NOMO-1 treated with DMSO at 0.1 percent for 48 hours (cell line): ENCODE results near the gene TXNRD1.
A peak's percentile ranks its signal among the peaks of the same experiment; 100 is the strongest.

ENCODE experiments used
- DNase-seq: peaks from one replicate; lab custom pipeline; 2025; ENCODE audit not compliant: unreplicated experiment; lab: John Stamatoyannopoulos, UW

The TXNRD1 gene

GRCh38 chr12:104347374-104348075, 131.9 kb downstream of the TXNRD1 start:
- no peak for DNase-seq

DNA sequence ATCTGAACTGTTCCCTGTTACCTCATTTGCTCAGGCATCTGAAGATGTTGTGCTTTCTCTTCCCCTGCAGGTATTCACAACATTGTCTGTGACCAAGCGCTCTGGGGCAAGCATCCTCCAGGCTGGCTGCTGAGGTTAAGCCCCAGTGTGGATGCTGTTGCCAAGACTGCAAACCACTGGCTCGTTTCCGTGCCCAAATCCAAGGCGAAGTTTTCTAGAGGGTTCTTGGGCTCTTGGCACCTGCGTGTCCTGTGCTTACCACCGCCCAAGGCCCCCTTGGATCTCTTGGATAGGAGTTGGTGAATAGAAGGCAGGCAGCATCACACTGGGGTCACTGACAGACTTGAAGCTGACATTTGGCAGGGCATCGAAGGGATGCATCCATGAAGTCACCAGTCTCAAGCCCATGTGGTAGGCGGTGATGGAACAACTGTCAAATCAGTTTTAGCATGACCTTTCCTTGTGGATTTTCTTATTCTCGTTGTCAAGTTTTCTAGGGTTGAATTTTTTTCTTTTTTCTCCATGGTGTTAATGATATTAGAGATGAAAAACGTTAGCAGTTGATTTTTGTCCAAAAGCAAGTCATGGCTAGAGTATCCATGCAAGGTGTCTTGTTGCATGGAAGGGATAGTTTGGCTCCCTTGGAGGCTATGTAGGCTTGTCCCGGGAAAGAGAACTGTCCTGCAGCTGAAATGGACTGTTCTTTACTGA, 132.9 kb downstream of the TXNRD1 start:
- no peak for DNase-seq

GRCh38 chr12:104348994-104349494, 133.5 kb downstream of the TXNRD1 start:
- no peak for DNase-seq

- no peak for DNase-seq
Observed at GRCh38 chr12:104350211-104351056, 134.9 kb downstream of the TXNRD1 start.

DNA sequence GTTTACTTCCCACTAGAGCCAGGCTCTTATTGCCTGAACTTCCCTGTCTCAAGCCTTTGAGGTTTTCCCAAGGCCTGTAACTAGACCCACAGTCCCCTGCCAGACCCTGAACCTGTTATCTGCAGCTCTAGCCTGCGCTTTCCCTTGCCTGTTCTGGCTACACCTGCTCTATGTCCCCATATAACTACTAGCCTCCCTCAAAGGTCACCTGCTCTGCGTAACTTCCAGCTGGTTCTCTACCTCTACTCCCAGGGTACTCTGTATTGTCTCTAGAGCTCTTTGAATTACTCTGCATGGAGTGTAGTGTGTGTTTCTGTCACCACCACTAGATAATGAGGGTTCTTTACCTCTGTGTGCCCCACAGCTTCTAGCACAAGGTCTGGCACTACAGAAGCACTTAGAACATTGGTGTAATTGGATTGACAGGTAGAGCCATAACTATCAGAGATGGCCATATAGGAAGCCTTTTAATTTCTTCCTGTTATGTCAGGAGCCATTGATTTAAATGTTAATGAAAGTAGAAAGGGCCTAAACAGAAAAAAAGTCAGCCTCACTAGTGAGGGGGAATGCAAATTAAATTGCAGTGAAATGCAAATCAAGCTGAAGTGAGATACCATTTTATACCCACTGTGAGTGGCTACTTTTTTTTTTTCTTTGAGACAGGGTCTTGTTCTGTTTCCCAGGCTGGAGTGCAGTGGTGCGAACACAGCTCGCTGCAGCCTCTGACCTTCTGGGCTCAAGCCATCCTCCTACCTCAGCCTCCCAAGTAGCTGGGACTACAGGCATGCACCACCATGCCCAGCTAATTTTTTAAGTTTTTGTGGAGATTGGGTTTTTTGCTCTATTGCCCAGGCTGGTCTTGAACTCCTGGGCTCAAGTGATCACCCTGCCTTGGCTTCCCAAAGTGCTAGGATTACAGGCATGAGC, 135.7 kb downstream of the TXNRD1 start:
- DNase-seq, result no peak

GRCh38 chr12:104352106-104352713, 136.6 kb downstream of the TXNRD1 start:
- no peak for DNase-seq

DNA sequence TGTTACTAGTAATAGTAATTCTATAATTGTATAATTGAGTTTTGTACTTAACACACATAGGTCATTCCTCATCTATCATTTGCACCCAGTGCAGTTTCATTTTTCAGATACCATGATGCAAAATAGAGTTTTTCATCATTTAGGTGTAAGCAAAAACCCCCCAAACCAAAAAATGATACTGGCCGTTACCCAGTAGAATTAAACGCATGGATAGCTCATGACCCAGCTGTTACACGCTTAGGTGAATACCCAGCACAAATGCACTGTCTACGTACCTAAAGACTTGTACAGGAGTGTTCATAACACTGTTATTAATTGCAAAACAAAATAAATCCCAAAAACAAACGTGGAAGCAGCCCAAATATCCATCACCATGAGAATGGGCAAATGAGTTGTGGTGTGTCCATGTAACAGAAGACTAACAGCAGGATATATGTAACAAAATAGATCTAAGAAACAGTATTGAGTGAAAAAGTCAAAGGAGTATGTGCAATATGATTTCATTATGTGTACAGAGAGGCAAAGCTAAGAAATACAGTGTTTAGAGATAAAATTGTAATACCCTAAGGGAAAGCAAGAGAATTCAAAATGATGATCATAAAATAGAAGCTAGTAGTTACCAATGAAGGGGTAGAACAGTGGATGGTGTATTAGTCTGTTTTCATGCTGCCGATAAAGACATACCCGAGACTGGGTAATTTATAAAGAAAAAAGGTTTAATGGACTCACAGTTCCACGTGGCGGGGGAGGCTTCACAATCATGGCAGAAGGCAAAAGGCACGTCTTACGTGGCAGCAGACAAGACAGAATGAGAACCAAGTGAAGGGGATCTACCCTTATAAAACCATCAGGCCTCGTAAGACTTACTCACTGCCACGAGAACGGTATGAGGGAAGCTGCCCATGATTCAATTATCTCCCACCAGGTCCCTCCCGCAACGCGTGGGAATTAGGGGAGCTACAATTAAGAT, 137.7 kb downstream of the TXNRD1 start:
- no peak for DNase-seq

DNA sequence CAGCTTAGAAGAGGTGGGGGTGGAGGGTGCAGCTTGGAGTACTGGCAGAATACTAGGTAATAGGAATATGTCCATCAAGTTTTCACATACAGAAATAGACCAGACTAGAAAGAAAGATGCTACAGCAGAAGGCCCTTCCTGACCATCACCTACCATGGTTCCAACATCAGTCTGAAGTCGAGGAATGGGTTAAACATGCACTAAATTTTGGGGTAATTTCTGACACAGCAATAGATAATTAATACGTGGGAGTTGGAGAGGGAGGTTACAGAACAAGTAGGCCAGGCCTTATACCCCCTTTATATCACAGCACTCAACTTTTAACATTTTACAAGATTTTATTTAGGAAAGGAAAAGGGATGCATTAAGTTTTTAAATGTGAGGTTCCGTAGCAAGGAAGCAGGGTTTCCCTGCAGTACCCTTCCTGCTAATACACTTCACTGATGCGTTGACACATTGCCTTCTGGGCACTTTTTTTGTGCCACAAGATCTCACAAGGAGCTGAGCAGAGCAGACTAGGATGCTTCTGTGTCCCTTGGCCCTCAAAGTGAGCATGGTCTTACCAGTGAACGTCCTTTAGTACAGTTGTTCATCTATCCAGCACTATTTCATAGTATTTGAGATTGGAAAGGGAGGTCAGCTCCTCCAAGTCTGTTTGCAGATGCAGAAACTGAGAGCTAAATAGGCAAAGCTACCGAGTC, 138.7 kb downstream of the TXNRD1 start:
- no peak for DNase-seq

DNA sequence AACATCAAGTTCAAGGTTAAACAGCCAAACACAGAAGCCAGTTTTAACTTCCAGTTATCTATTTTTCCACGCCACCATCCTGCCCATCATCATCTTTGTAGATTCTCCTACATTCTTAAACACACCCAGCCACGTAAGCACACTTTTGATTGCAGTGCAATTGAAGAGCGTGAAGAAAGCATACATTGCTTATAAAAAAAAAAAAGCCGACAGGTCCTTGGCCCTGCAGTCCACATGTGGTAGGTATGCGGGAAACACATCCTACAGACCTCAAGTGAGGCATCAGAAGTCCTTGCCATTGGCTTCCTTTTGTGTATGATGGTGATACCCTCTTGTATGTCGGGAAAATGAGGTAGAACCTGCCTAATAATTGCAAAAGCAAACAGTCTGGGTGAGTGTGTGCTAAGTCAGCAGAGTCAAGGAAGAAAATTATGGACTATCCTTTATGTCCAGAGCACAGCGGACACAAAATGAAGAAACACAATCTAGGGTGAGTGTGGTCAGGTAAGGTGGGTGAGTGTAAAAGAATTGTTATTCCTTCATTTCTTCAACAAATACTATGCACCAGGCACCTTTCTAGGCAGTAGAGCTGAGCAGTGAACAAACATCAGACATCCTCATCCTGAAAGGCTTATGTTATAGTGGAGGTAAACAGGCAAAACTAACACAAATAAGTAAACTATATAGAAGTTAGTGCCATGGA, 139.4 kb downstream of the TXNRD1 start:
- no peak for DNase-seq

DNA sequence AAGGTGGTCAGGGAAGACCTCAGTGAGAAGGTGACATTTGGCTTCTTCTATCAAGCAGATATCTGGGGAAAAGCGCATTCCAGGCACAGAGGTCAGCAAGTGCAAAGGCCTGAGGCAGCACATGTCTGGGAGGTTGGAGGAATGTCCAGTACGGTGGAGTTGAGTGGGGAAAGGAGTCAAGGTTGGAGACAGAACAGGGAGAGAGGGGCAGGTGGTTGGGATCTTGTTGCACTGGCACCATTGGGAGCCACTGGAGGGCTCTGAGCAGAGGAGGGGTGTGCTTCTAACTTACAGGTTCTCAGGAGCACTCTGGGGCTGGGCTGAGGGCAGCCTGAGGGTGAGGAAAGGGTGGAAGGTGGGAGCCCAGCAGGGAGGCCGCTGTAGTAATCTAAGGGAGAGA, 140.1 kb downstream of the TXNRD1 start:
- DNase-seq, result no peak

DNA sequence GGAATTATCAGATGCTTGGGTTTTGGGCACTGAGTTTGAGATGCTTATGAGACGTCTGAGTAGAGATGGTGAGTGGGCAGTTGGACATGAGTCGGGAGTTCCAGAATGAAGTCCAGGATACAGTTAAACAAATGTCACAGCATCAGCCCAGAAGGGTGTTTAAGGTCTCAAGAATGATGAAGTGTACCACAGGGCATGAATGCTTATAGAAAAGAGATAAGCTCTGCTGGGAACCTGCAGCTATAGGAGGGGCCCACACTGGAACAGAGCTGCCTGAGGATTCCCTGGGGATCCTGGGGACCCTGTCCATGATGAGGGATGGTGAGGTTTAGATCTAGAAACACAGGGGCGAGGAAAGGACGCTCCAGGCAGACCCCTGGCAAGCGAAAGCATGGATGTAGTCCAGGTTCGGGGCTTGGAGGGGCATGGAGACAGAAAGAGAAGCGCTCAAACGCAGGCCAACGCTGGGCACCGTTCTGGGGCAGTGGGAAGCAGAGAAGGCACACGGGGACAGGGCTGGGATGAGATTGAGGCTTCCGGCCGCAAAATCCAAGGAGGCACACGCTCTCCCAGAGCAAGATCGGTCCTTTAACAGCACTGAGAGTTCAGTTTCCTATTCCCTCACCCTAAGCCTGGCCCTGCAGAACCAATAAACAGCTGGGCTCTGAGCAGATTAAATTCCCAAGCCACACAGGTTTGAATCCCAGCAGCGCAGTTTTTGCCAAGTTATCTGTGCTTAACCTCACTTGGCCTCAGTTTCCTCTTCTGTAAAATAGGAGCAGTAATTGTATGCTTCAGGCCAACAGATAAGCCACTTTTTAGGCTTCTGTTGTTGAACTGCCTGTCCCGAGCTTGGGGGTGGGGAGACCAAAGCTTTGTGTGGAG, 140.9 kb downstream of the TXNRD1 start:
- no peak for DNase-seq

GRCh38 chr12:104357421-104357952, 141.9 kb downstream of the TXNRD1 start:
- DNase-seq, result no peak

- peak; percentile 88 for DNase-seq
Observed at GRCh38 chr12:104358353-104359003, 142.9 kb downstream of the TXNRD1 start.

DNA sequence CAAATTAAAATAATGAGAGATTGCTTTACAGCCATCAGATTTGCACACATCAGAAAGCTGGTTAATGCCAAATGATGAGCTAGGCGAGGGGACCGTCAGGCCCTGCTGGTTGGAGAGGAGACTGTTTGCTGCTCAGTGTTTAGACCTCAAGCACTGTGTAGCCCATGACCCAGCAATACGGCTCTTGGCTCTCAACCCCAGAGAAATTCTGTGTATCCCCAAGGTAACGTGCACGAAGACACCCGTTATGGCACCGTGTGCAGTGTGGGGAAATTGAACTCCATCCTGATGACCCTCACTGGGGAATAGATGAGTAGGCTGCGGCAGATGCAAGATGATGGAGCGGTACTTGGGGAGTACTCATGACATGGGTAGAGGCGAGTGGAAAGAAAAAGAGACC, 143.6 kb downstream of the TXNRD1 start:
- DNase-seq, result no peak

DNA sequence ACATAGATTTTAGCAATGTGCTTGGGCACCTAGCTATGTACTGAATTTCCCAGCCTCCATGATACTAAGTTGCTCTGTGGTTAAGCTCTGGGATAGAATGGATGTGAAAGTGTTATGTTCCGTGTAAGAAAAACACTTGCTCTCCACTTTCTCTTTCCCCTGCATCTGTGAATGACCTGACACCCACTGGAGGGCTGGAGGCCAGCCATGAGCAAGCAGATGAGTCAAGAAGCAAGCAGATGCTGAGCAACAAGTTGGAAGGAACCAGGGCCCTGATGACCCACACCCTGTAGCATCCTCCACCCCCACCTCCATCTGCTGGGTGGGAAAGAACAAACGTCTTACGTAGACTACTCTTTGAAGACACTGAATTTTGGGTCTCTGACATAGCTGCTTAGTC, 144.6 kb downstream of the TXNRD1 start:
- no peak for DNase-seq
